ENCODE measurements around the gene GPRIN1.
"Not testable (repeated sequence)": the region's sequence is repeated elsewhere in the genome, so short reads cannot be mapped to it uniquely, and the experiment has no call there.

Gene GPRIN1

DNA sequence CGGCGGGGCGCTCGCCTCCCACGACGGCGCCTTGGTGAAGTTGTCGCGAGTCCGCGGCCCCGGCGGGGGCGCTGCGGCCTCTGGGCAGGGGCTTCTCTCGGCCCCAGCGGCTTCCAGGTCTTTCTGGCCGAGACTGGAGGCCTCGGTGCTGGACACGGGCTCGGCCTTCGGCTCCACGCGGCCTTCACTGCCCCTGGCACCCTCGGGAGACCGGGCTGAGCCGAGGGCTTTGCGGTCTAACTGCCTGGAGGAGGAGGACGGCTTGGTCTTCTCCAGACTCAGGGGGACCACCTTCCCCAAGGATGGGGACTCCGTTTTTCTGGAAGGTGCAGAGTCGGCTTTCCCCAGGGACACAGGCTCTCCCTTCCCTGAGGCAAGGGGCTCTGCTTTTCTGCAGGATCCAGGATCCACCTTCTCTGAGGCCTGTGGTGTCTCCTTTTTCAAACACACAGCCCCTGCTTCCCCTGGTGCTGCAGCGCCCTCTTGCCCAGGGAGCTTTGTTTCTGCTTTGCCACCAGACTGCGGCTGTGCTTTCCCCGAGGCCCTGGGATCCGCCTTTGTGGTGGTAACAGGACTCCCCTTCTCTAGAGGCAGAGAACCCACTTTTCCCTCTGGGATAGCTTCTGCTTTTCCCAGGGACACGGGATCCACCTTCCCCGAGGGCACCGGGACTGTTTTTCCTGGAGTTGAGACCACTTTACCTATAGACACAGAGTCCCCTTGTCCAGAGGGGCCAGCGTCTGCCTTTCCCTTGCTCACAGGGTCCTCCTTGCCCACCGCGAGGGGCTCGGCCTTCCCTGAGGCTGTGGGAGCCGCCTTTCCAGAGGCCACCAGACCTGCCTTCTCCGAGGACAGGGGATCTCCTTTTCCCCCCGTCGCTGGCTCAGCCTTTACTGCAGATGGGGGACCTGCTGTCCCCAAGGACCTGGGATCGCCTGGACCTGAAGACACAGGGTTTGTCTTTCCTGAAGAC is 12.3 kb downstream of the GPRIN1 start:
- DNase-seq (ENCODE audit: low spot score), result no peak

DNA sequence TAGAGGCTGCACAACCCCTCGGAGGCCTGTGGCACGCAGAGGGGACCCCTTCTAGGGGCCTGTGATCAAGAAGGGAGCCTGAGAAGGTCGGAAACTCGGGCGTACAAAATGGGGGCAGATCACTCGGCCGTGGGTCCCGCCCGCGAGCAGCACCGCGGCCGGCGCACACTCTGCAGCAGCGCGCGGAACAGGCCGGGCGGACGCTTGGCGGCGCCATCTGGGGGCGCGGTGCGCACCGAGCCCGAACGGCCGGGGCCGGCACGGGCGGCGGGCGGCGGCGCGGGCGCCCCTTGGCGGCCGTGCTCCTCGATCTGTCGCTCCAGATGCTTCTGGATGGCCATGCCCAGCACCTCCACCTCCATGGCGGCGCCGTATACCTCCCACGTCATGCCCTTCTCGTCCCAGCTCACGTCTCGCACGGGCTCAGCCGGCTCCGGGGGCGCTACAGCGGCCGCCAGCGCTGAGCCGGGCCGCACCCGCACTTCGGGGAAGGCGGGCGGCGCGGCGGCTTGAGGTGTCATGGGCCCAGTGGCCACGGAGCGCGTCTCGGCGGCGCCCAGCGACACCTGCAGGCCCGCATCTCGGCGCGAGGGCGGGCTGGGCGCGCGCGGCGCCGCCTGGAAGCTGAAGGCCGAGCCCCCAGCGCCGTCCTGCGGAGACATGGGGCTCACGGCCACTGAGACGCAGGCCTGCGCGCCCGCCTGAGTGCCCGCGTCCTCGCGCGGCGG is 13.1 kb downstream of the GPRIN1 start:
- DNase-seq (ENCODE audit: low spot score), result no peak

DNA sequence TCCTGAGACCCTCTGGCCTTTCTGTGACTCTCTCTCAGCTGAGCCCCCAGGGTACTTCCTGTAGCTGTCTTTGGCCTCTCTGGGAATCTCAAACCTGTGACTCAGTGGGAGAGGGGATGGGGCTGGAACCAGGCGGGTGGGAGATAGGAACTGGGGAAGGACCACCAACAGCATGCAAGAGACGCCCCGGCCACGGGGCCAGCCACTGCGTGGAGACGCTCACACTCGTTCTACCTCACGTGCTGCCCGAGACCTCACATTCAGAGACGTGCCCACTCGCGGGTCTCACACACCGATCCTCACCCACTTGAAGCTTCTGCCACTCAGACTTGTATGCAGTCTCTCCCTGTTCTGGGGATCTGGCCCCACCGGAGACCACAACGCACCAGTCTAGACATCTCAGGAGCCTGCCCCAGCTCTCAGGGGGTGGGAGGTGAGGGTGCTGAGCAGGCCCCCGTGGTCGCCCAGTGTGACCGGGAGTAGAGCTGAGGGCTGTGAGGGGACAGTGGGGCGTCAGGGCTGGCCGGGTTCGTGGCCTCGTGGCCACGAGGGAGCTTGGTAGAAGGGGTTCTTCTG is 13.8 kb downstream of the GPRIN1 start:
- DNase-seq (ENCODE audit: low spot score), result no peak

DNA sequence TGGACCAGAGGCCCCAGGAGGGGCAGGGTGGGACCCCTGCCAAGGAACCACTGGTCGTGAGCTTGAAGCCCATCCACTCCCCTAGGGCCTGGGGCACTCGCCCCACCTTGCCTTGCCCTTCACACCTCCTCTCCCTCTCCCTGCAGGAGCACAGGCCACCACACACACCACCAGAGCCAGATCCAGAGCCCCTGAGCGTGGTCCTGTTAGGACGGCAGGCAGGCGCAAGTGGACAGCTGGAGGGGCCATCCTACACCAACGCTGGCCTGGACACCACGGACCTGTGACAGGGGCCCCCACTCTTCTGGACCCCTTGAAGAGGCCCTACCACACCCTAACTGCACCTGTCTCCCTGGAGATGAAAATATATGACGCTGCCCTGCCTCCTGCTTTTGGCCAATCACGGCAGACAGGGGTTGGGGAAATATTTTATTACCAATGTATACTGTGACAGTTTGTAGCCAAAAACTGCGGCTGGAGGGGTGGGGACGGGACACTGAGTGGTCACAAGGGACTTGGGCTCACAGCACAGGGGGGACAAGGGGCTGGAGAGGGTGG is 14.5 kb downstream of the GPRIN1 start:
- no peak for DNase-seq (ENCODE audit: low spot score)

DNA sequence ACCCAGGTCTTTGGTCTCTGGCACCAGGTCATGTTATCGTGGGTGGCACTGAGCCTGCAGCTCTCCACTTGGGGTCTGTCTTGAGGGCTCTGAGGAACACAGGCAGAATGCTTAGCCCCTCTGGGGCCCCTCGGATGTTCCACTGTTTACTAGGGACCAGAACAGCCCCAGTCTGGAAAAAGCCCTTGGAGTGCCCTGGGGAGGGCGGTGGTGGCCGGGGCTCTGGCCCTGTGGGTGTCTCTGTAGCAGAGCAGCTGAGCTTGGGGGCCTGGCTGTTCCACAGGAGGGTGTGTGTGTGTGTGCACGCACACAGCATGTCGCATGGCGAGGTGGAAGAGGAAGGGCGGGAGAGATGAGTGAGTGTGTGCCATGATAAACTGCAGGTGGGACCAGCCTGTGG is 15.4 kb downstream of the GPRIN1 start:
- no peak for DNase-seq (ENCODE audit: low spot score)

DNA sequence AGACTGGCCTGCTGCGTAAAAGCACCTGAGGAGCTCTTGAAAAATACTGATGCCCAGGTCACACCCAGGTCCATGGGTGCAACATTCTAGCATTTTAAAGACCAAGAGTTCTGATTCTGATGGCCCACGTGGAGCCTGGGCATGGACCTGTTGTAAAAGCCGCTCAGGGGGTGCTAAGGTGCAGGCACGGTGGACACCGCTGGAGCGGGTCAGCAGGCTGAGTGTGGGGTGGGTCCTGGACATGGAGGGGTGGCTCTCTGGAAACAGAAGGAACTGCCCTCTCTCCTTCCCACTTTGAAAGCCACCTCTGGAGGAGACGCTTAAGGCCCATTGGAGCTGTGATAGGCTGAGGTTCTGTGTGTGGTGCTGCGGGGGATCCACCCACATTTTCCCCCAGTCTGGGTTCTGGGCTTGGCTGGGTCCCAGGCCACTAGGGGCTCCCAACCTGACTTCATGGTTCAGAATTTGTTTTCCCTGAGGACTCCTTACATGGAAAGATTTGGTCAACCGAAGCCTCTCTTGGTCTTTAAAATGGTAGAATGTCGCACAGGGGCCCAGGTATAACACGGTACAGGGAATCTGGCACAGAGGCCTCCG is 16.6 kb downstream of the GPRIN1 start:
- no peak for DNase-seq (ENCODE audit: low spot score)

DNA sequence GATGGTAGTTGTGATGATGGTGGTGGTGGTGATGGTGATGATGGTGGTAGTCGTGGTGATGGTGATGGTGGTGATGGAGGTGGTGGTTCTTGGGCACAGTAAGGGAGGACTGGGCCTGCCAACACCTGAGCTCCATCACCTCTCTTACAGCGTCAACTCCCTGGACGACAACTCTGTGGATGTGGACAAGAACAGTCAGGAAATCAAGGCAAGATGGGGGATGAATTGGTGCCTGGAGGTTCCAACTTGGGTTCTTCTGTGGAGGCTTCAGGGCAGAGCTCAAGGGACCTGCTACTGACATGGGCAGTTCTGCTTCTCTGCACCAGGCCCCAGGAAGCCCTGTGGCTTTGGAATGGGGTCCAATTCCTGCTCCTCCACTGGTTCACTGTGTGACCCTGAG is 17.4 kb downstream of the GPRIN1 start:
- no peak for DNase-seq (ENCODE audit: low spot score)

DNA sequence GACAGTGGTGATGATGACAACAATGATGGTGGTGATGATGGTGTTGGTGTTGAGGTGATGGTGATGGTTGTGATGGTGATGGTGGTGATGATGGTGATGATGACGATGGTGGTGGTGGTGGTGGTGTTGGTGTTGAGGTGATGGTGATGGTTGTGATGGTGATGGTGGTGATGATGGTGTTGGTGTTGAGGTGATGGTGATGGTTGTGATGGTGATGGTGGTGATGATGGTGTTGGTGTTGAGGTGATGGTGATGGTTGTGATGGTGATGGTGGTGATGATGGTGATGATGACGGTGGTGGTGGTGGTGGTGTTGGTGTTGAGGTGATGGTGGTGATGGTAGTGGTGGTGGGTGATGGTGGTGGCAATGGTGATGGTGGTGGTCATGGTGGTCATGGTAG is 18.3 kb downstream of the GPRIN1 start:
- not testable (repeated sequence) for DNase-seq (ENCODE audit: low spot score)

DNA sequence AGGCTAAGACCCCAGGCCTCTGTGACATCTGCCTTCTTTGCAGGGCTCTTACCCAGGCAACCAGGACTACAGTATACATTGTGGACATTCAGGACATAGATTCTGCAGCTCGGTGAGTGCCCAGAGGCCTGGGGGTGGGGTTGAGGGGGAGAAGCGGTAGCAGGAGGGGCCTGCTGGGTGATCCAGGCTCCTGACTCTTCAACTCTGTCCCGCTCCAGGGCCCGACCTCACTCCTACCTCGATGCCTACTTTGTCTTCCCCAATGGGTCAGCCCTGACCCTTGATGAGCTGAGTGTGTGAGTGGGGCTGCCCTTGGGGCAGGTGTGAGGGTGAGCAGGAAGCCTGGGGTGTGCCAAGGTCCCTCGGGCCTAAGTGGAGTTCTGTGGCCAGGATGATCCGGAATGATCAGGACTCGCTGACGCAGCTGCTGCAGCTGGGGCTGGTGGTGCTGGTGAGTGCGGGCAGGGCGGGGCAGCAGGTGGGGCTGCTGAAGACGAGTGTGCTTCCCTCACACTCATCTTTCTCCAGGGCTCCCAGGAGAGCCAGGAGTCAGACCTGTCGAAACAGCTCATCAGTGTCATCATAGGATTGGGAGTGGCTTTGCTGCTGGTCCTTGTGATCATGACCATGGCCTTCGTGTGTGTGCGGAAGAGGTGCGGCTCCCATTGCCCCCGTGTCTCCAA is 19.8 kb downstream of the GPRIN1 start:
- no peak for DNase-seq (ENCODE audit: low spot score)

DNA sequence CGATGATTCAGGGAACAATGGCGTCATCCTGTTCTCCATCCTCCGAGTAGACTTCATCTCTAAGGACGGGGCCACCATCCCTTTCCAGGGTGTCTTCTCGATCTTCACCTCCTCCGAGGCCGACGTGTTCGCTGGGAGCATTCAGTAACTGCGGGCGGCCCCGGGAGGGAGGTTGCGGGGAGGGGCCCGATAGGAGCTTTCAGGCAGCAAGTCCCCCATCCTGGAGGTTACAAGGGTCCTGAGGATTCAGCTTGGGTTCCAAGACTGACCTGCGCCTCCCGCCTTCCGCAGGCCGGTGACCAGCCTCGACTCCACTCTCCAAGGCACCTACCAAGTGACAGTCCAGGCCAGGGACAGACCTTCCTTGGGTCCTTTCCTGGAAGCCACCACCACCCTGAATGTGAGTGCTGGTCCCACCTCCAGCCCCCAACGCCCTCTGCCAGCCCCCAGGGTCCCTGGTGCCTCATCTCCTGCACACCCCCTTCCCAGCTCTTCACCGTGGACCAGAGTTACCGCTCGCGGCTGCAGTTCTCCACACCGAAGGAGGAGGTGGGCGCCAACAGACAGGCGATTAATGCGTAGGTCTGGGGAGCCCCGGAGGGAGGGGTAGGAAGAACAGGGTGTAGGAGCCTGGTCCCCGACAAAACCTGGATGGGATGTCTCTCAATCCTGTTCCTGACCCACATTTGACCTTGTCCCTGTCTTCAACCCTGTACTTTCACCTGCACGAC is 20.8 kb downstream of the GPRIN1 start:
- DNase-seq (ENCODE audit: low spot score), result no peak

DNA sequence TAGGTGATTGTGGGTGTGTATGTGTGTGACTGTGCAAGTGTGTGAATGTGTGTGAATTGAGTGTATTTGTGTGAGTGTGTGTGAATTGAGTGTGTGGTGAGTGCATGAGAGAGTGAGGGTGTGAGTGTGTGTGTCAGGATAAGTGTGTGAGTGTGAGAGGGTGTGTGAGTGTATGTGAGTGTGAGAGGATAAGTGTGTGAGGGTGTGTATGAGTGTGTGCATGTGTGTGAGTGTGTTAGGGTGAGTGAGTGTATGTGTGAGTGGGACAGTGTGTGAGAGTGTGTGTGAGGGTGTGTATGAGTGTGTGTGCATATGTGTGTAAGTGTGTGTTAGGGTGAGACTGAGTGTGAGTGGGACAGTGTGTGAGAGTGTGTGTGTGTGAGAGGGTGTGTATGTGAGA is 21.7 kb downstream of the GPRIN1 start:
- no peak for DNase-seq (ENCODE audit: low spot score)

DNA sequence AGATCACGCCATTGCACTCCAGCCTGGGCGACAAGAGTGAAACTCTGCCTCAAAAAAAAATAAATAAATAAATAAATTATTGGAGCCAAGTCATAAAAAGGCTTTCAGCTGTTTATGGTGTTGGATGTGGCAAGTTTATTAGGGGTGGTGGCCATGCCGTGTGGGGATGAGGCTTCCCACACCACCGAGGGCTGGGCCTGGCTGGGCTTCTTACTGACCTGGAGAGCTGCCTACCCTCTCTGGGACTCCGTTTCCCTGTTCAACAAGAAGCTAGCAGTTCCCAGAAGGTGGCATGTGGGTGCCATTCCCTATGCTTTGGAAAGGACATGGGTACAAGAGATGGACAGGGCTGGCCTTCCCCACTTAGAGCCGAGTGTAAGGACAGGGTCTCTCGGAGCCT is 22.6 kb downstream of the GPRIN1 start:
- no peak for DNase-seq (ENCODE audit: low spot score)

DNA sequence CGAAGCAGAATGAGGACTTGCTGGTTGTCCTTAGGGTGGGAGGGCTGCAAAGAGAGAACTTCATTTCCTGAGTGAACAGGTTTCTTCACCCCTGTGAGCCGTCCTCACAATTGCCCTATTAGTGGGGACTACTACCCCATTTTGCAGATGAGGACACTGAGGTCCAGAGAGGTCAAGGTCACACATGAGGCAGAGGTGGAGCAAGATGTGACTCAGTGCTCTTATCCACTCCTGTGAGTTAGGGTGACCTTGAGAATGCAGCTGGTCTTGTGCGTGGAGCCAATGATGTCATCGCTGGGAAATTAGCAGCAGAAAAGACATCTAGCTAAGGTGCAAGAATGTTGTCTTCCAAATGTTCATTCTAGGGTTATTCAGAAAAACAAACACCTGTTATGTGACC is 26.9 kb downstream of the GPRIN1 start:
- peak; percentile 23 for DNase-seq (ENCODE audit: low spot score)

DNA sequence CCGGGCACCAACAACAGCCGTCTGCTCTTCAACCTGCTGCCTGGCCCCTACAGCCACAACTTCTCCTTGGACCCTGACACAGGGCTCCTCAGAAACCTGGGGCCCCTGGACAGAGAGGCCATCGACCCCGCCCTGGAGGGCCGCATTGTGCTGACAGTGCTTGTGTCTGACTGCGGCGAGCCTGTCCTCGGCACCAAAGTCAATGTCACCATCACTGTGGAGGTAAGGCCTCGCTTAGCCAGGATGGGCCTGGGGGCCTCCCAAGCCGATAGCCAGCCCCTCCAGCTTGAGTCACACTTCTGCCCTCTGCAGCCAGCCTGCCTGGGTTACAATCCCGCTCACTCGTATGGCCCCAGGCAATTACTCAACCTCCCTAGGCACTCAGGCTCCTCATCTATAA is 28.6 kb downstream of the GPRIN1 start:
- DNase-seq (ENCODE audit: low spot score), result no peak

DNA sequence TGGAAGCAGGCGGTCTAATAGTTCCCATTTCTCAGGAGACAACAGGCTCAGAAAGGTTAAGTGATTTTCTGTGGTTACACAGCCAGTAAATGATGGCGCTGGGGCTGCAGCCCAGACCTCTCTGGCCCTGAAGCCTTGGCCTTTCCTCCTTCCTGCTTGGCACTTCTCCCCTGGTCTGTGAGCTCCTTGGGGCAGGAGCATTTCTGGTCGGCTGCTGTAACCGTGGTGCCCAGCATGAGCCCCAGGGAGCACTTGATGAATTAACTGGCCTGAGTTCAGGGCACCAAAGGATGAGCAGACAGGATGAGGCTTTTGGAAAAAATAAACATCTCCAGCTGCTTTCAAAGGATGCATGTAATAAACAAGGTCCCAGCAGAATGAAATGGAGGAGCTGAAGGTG is 30.6 kb downstream of the GPRIN1 start:
- DNase-seq (ENCODE audit: low spot score), result no peak

DNA sequence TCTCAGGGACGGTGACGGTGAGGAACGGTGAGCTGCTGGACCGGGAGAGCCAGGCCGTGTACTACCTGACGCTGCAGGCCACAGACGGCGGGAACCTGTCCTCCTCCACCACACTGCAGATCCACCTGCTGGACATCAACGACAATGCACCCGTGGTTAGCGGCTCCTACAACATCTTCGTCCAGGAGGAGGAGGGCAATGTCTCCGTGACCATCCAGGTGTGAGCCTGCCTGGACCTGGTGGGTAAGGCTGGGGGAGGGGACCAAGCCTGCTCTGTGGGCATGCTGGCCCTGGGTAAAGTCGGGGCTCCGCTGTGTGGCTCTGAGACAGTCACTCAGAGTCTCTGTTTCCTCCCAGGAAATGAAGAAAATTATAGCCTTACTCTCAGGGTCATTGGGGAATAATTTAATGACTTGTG is 31.6 kb downstream of the GPRIN1 start:
- peak; percentile 52 for DNase-seq (ENCODE audit: low spot score)

DNA sequence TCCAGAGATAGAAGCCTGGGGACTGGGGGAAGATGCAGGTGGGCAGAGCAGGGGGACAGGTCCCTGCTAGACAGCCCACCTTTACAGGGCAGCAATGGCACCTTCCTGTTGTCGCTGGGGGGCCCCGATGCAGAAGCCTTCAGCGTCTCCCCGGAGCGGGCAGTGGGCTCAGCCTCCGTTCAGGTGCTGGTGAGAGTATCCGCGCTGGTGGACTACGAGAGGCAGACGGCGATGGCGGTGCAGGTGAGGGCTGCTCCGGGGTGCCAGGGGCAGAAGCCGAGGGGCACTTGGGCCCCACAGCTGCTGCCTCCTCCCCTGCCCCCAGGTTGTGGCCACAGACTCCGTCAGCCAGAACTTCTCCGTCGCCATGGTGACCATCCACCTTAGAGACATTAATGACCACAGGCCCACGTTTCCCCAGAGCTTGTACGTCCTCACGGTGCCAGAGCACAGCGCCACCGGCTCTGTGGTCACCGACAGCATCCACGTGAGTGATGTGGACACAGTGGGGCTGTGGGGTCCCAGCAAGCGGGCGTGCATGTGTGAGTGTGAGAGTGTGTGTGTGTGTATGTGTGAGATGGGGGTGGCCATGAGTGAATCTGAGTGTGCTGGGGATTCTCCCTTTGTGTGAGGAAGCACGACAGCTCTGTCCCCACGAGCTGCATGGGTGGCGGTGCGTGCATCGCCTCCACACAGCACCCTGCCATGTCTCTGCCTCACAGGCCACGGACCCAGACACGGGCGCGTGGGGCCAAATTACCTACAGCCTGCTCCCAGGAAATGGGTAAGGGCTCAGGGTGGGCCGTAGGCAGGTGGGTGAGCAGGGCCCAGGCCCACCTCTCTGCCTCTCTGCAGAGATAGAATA is 32.4 kb downstream of the GPRIN1 start:
- DNase-seq (ENCODE audit: low spot score), result no peak

DNA sequence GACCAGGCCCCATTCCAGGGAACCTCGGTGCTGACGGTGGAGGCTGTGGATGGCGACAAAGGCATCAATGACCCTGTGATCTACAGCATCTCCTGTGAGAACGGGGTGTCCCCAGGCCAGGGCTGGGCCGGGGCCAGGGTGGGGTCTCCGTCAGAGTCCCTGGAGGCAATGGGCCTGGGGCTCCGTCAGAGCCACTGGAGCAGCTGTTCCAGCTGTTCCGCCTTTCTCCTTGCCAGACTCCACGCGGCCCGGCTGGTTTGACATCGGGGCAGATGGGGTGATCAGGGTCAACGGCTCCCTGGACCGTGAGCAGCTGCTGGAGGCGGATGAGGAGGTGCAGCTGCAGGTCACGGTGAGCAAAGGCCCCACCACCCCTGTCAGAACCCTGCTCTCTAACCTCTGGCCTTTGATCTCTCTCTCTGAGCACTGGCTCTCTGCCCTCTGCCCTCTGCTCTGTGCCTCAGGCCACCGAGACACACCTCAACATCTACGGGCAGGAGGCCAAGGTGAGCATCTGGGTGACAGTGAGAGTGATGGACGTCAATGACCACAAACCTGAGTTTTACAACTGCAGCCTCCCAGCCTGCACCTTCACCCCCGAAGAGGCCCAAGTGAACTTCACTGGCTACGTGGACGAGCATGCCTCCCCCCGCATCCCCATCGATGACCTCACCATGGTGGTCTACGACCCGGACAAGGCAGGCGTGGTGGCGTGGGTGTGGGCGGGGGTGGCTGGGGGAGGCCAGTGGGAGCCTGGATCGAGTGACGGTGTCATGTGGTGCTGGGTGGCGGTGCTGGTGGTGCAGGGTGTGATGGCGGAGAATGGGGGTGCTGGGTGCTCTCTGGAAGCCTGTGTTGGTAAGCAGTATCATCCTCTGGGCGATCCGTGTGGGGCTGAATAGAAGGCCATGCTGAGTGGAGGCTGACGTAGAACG is 34.2 kb downstream of the GPRIN1 start:
- DNase-seq (ENCODE audit: low spot score), result no peak

DNA sequence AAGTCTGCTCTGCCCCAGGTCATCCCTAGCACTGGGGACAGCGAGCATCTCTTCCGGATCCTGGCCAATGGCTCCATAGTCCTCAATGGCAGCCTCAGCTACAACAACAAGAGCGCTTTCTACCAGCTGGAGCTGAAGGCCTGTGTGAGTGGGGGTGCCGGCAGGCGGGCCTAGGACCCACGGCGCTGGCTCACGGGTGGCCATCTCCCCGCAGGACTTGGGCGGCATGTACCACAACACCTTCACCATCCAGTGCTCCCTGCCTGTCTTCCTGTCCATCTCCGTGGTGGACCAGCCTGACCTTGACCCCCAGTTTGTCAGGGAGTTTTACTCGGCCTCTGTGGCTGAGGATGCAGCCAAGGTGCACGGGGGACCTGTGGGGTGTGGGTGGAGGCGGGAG is 34.9 kb downstream of the GPRIN1 start:
- DNase-seq (ENCODE audit: low spot score), result no peak
